Right atrium auricular region (tissue), 2 donors: ENCODE data around the gene CD48. TPM values are rescaled to one million over a fixed set of nuclear protein-coding genes. Genes with fewer than 3 reads are reported as not detected.

Experiments
- DNase-seq: peaks from one replicate; pipeline ENCODE4 v3.0.0-alpha.2; 2019; ENCODE audit warnings: low spot score
- H3K27ac ChIP-seq, 2 donors: fragments of 200-600 bp; sonication (generic); 1 replicate in 1 of 2; 2 replicates in 1 of 2; pipeline ENCODE4 v1.5.1; 2016 to 2019
- H3K27me3 ChIP-seq, 2 donors: fragments of 200-600 bp; sonication (generic); one replicate each; pipeline versions ENCODE4 v1.5.1 to v1.6.0; 2017 to 2019
- H3K36me3 ChIP-seq: fragments of 200-600 bp; sonication (generic); one replicate; pipeline ENCODE4 v1.5.1; 2016
- H3K4me1 ChIP-seq, 2 donors: fragments of 200-600 bp; sonication (generic); one replicate each; pipeline versions ENCODE4 v1.5.1 to v1.6.0; 2017 to 2019
- H3K4me3 ChIP-seq, 2 donors: fragments of 200-600 bp; sonication (generic); 1 replicate in 1 of 2; 2 replicates in 1 of 2; pipeline ENCODE4 v1.5.1; 2017 to 2019; ENCODE audit warnings: mild to moderate bottlenecking in 1 of 2, moderate library complexity in 1 of 2
- H3K9me3 ChIP-seq, 2 donors: fragments of 200-600 bp; sonication (generic); one replicate each; pipeline ENCODE4 v1.5.1; 2019
- total RNA-seq, 2 donors: library from RNA; depleted of rRNA; stranded (reverse); fragments of >200 nt; gene quantifications; one replicate each; pipeline ENCODE4 v1.1.0, GENCODE V29; 2016
- TF ChIP-seq, protein P1 (sequence below), 2 donors: fragments of 200-600 bp; sonication (generic); IDR thresholded peaks; one replicate each; pipeline ENCODE4 v1.5.1; 2019; ENCODE audit warnings: antibody characterized with exemption in 2 of 2

The CD48 gene
- total RNA-seq, 2 donors from 2014 or later, result 1.2 to 3.2 TPM

DNA sequence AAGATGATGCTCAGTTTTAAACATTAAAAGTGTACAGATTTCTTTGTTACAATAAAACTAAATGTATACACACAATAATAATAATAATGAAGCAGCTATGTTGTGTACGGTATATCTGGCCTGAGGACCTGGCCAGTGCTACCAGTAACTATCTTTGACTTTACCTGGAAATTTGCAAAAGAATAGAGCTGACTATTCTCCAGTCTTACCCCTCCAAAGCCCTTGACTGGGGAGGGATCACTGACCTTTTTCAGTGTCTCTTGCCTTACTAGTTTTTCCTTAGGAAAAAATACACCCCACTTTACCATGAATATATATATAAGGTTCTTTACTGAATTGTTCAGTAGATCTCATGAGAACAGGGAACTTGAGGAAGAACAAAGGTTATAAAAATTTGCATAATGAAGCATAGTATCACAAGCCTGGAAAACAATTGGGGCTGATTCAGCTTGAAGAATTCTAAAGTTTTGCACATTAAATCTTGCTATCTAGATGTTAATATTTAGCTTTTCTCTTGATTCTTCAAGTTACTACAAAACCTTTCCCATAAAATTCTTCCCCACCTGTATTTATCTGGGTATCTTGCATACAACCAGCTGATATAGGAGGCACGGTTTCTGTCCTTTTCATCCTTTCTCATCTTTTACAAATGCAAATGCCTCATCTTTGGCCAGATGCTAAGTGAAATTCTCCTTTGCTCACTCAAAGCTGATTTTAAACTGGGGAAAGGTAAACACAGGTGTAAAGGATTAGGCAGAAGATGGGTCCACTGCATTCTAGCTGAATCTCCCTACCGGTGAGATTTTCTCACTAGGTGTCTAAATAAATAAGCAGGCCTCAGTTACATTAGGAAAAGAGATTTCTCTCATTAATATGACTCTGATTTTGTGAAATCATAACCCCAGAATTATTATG, 39.8 kb downstream of the CD48 start:
- Histone ChIP-seq H3K4me1 (no peaks in the 10 kb centered on the region), H3K27ac (no peak overlapping the region), H3K36me3 (no peaks in the 10 kb centered on the region), H3K4me3 (no peak overlapping the region), H3K9me3 (peaks cover 0 to 17% of the 10 kb centered on the region in 2 donors), H3K27me3 (no peaks in the 10 kb centered on the region)
- TF ChIP-seq, protein P1, sequence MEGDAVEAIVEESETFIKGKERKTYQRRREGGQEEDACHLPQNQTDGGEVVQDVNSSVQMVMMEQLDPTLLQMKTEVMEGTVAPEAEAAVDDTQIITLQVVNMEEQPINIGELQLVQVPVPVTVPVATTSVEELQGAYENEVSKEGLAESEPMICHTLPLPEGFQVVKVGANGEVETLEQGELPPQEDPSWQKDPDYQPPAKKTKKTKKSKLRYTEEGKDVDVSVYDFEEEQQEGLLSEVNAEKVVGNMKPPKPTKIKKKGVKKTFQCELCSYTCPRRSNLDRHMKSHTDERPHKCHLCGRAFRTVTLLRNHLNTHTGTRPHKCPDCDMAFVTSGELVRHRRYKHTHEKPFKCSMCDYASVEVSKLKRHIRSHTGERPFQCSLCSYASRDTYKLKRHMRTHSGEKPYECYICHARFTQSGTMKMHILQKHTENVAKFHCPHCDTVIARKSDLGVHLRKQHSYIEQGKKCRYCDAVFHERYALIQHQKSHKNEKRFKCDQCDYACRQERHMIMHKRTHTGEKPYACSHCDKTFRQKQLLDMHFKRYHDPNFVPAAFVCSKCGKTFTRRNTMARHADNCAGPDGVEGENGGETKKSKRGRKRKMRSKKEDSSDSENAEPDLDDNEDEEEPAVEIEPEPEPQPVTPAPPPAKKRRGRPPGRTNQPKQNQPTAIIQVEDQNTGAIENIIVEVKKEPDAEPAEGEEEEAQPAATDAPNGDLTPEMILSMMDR (IDR thresholded peaks at IDR 0.05), result no peak
- no peak for DNase-seq

DNA sequence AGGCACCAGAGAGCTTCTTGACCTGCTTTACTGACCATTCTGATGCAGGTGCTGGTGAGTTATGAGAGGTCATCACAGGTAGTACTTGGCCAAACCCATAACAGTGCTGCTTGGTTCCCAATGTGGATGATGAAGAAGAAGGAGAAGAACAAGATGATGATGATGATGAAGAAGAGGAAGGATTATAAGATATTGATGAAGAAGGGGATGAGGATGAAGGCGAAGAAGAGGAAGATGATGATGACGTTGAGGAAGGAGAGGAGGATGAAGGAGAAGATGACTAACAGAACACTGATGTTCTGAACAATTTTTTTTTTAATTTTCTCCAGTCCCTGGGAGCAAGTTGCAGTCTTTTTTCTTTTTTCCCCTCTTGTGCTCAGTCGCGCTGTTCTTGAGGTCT, 40.9 kb downstream of the CD48 start:
- DNase-seq, result no peak
- peaks cover 0 to 6% of the 10 kb centered on the region in 2 donors for H3K4me1 ChIP-seq
- no peaks in the 10 kb centered on the region for H3K36me3 ChIP-seq
- no peak overlapping the region for H3K27ac ChIP-seq
- TF ChIP-seq, protein P1 (IDR thresholded peaks at IDR 0.05), result no peak
- H3K9me3 ChIP-seq, result peaks cover 0 to 17% of the 10 kb centered on the region in 2 donors
- H3K27me3 ChIP-seq, result no peaks in the 10 kb centered on the region
- no peak overlapping the region for H3K4me3 ChIP-seq

DNA sequence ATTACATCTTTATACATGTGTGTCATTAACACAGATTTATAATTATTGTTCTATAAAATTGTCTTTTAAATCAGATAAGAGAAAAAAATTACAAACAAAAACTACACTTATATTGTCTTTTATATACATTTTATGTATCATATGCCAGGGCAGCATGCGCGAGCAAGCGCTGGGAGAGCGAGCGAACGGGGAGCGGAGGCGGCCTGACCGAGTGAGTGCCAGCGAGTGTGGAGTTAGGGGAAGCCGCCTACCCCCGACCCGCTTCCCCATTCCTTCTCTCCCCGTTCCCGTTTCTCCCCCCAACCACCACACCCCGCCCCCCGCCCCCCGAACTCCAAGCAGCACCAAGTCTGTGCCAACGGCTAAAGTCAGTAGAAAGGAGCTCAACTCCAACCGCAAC, 41.8 kb downstream of the CD48 start:
- Histone ChIP-seq H3K4me1 (peaks cover 0 to 8% of the 10 kb centered on the region in 2 donors), H3K4me3 (no peak overlapping the region), H3K27me3 (no peaks in the 10 kb centered on the region), H3K9me3 (peaks cover 0 to 17% of the 10 kb centered on the region in 2 donors), H3K27ac (no peak overlapping the region), H3K36me3 (no peaks in the 10 kb centered on the region)
- DNase-seq, result no peak
- TF ChIP-seq, protein P1 (IDR thresholded peaks at IDR 0.05), result no peak

DNA sequence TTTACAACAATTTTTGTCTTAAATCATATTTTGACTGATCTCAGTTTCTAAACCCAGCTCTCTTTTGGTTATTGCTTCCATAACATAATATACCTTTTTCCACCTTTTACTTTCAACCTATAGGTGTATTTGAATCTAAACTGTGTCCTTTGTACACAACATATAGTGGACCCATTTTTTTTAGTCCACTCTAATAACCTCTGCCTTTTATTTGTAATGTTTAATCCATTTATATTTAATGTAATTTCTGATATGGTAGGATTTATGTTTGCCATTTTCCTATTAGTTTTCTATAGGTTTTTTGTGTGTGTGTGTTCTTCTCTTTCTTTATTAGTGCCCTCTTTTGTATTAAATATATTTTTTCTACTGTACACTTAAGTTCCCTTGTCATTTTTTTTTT, 42.3 kb downstream of the CD48 start:
- peaks cover 0 to 8% of the 10 kb centered on the region in 2 donors for H3K4me1 ChIP-seq
- no peaks in the 10 kb centered on the region for H3K36me3 ChIP-seq
- no peak overlapping the region for H3K4me3 ChIP-seq
- DNase-seq, result no peak
- peaks cover 0 to 17% of the 10 kb centered on the region in 2 donors for H3K9me3 ChIP-seq
- H3K27me3 ChIP-seq, result no peaks in the 10 kb centered on the region
- no peak overlapping the region for H3K27ac ChIP-seq
- TF ChIP-seq, protein P1 (IDR thresholded peaks at IDR 0.05), result no peak

DNA sequence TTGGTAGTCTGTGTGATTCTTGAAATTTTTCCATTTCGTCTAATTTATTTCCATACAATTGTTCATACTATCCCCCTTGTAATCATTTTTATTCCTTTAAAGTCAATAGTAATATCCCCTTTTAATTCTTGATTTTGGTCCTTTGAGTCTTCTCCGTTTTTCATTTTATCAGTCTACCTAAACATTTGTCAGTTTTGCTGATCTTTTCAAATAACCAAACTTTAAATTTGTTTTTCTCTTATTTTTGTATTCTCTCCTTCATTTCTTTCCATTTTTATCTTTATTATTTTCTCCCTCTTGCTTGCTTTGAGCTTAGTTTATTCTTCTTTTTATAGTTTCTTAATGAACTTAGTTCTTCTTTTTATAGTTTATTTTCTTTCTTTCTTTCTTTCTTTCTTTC, 43.7 kb downstream of the CD48 start:
- Histone ChIP-seq H3K9me3 (peaks cover 0 to 17% of the 10 kb centered on the region in 2 donors), H3K27ac (no peak overlapping the region), H3K4me1 (peaks cover 0 to 8% of the 10 kb centered on the region in 2 donors), H3K36me3 (no peaks in the 10 kb centered on the region), H3K27me3 (no peaks in the 10 kb centered on the region), H3K4me3 (no peak overlapping the region)
- DNase-seq, result no peak
- TF ChIP-seq, protein P1 (IDR thresholded peaks at IDR 0.05), result no peak
